Measurements from ENCODE around the gene IFNA10. TPM values are rescaled to one million over a fixed set of nuclear protein-coding genes. Genes with fewer than 3 reads are reported as not detected.

IFNA10 gene
- total RNA-seq, 1 experiment from 2014 or later, result not detected

DNA sequence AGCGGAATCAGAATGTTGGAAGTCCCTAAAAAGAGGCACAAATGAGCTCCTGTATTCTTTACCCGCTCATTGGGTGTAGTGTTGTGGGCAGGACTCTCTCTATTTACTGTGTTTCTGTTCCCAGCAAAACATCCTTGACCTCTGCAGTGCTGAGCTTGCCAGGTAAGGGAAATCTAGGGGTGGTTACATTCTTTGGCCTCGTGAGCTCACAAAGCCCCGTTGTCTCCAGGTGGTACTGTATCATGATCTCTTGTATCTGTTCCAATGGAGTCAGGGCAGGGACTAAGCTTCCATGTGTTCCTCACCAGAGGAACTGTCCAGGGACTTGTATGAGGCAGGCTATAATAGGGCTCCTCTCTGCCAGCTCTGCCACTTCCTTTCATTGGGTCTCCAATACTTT, 44.7 kb upstream of the IFNA10 start:
- H2AFZ ChIP-seq (ENCODE audit: low read length), result no peak overlapping the region
- H3K23ac ChIP-seq (ENCODE audit: insufficient read length, low read depth, low read length), result no peak overlapping the region
- no peak for TF ChIP-seq CTCF (conservative IDR thresholded peaks at IDR 0.05)
- no peak overlapping the region for H2BK20ac ChIP-seq (ENCODE audit: low read depth, low read length, poor library complexity, severe bottlenecking)
- no peak overlapping the region for H3K18ac ChIP-seq (ENCODE audit: insufficient read length, low read depth, low read length)
- H3K9me3 ChIP-seq (ENCODE audit: control insufficient read depth, low read depth, low read length), result no peaks in the 10 kb centered on the region
- H2AK5ac ChIP-seq (ENCODE audit: insufficient read length, low read length), result no peak overlapping the region
- no peak overlapping the region for H3K9ac ChIP-seq (ENCODE audit: extremely low read depth, insufficient read length, low read length)
- no peak for DNase-seq
- WGBS (ENCODE audit: extremely low coverage, insufficient read length, low lambda C conversion rate), result no CpG with 5 or more reads among the region's 4 CpGs
- no peak overlapping the region for H2BK120ac ChIP-seq (ENCODE audit: low read depth, low read length, poor library complexity, severe bottlenecking)
- peaks cover 27% of the 10 kb centered on the region for H3K27me3 Mint-ChIP-seq (ENCODE audit: low read depth)
- no peak overlapping the region for H4K5ac ChIP-seq (ENCODE audit: insufficient read length, low read depth, low read length)
- no peaks in the 10 kb centered on the region for H3K79me2 ChIP-seq (ENCODE audit: insufficient read depth, low read length)
- peak overlapping the region in 1 of 3 experiments; percentile 6; a peak in 1 of 7 replicates for H3K27ac Mint-ChIP-seq
- no peak overlapping the region for H4K8ac ChIP-seq (replicated peaks; ENCODE audit: insufficient read length, low read depth, low read length)
- H3K14ac ChIP-seq (ENCODE audit: insufficient read depth, low read length), result no peak overlapping the region
- H3K27me3 ChIP-seq (ENCODE audit: insufficient read depth, low read length), result no peaks in the 10 kb centered on the region
- no peak overlapping the region for H2BK5ac ChIP-seq (ENCODE audit: insufficient read length, low read length)
- no peaks in the 10 kb centered on the region for H3K4me1 ChIP-seq (ENCODE audit: insufficient read depth, low read length)
- peaks cover 16 to 17% of the 10 kb centered on the region in 2 experiments for H3K4me1 Mint-ChIP-seq
- H3K4ac ChIP-seq (ENCODE audit: low read depth, low read length), result no peak overlapping the region
- H3K36me3 Mint-ChIP-seq (ENCODE audit: insufficient read depth in 1 of 3, low read depth in 3 of 3), result no peaks in the 10 kb centered on the region
- H3T11ph ChIP-seq (ENCODE audit: low read length), result no peak overlapping the region
- no peak overlapping the region for H2BK12ac ChIP-seq (ENCODE audit: insufficient read length, low read depth, low read length)
- H4K20me1 ChIP-seq (ENCODE audit: control insufficient read depth, insufficient read depth, insufficient read length), result no peaks in the 10 kb centered on the region
- H3K4me2 ChIP-seq (ENCODE audit: insufficient read depth, insufficient read length, low read length), result no peak overlapping the region
- no peak overlapping the region for H3K56ac ChIP-seq (ENCODE audit: insufficient read length, low read depth, low read length)
- H3K4me3 Mint-ChIP-seq, result no peak overlapping the region
- no peaks in the 10 kb centered on the region for H3K23me2 ChIP-seq (ENCODE audit: insufficient read length, low read depth, low read length, poor library complexity, severe bottlenecking)
- H3K27ac ChIP-seq (ENCODE audit: insufficient read length, low read depth, low read length), result no peak overlapping the region
- H2BK15ac ChIP-seq (ENCODE audit: low read depth, low read length), result no peak overlapping the region
- H3K79me1 ChIP-seq (ENCODE audit: insufficient read depth, low read depth, low read length, poor library complexity, severe bottlenecking), result no peaks in the 10 kb centered on the region
- H4K91ac ChIP-seq (ENCODE audit: insufficient read length, low read depth, low read length), result no peak overlapping the region
- H3K9me3 Mint-ChIP-seq, result no peaks in the 10 kb centered on the region
